ENCODE data around the gene PDPR.
"Not testable (repeated sequence)": the region's sequence is repeated elsewhere in the genome, so short reads cannot be mapped to it uniquely, and the experiment has no call there.

DNA sequence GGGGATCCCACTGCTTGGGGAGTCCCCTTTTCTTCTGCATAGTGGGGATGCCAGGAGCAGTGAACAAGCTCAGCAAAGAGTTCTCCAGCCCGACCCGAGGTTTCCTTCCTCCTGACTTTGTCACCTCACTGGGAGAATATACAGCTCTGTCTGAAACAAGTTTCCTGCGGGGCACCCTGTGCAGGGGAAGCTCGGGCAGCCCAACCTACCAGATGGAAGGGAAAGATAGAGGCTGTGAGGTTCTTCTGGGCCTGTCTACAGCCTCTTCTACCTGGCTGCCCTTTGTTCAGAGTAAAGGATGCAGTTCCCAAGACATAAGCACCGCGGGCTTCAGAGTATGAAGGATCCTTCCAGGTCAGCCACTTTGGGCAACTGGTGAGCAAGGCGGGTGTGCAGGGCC is 83.5 kb downstream of the PDPR start:
- TF ChIP-seq CTCF (conservative IDR thresholded peaks at IDR 0.05 in 1 of 2, IDR thresholded peaks at IDR 0.05 in 1 of 2; ENCODE audit: low read depth in 1 of 2, low read length in 2 of 2); EZH2 (IDR thresholded peaks at IDR 0.05; ENCODE audit: low read length, missing control alignments): not testable (repeated sequence)

All from fibroblast of lung (primary cell).